ENCODE results near the gene NME1.
A peak's percentile ranks its signal among the peaks of the same experiment; 100 is the strongest.
"Not testable (repeated sequence)": the region's sequence is repeated elsewhere in the genome, so short reads cannot be mapped to it uniquely, and the experiment has no call there.

The NME1 gene

DNA sequence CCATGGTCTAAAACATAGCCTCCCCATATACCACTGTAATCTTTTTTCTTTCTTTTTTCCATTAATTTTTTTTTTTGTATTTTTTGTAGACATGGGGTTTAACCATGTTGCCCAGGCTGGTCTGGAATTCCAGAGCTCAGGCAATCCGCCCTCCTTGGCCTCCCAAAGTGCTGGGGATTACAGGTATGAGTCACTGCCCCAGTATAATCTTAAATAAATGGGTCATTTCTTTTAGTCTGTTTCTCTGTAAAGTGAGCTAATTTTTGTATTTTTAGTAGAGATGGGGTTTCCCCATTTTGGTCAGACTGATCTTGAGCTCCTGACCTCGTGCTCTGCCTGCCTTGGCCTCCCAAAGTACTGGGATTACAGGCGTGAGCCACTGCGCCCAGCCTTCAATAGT, 5.7 kb upstream of the NME1 start:
- no peak for DNase-seq

DNA sequence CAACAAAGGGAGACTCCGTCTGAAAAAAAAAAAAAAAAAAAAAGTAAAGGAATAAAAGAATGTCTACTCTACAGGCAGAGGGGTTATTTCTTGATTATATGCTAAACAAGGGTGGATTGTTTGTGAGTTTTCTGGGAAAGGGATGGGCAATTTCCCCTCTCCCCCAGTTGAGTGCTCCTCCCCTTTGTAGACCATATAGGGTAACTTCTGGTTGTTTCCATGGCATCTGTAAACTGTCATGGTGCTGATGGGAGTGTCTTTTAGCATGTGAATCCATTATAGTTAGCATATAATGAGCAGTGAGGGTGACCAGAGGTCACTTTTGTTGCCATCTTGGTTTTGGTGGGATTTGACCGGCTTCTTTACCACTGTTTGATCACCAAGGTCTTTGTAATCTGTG, 4.2 kb upstream of the NME1 start:
- DNase-seq: no peak

DNA sequence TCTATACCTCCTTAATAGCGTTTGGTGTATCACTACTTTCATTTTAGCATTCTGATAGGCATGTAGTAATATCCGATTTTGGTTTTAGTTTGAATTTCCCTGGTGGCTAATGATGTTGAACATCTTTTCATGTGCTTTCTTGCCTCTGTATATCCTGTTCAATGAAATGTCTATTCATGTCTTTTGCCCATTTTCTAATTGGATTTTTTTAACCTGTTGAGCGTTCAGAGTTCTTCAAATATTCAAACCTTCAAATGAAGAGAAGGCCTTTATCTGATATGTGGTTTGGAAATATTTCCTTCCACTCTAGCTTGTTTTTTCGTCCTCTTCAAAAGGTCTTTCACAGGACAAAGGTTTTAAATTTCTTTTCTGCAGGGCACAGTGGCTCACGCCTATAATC, 2.4 kb upstream of the NME1 start:
- DNase-seq: no peak

DNA sequence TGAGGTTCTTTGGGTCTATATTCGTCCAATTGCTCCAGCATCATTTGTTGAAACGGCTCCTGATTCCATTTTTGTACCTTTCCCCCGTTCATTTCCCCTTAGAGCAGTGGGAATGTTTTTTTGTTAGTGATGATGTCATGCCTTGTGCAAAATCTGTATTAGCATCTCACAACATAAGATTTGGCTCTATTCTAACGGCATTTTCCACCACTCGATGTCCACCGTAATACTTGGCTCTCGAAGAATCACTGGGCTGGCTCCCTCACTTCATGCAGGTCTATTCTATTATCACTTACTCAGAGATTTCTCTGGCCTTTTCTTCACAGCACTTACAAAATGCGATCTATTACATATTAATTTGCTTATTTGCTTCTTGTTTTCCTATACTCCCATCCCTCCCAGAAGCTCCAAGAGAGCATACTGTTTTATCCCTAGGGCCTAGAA, 571 bp upstream of the NME1 start:
- DNase-seq: no peak

DNA sequence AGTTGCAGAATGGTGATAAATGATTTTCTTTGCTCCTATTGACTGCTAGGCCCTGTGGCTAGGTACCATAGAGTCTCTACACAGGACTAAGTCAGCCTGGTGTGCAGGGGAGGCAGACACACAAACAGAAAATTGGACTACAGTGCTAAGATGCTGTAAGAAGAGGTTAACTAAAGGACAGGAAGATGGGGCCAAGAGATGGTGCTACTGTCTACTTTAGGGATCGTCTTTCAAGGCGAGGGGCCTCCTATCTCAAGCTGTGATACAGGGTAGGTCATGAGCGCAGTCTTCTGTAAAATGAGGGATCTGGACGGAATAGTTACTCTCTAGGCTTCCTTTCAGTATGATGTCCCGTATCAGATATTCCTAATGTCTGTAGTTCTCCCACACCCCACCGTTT, 817 bp downstream of the NME1 start:
- DNase-seq: no peak

DNA sequence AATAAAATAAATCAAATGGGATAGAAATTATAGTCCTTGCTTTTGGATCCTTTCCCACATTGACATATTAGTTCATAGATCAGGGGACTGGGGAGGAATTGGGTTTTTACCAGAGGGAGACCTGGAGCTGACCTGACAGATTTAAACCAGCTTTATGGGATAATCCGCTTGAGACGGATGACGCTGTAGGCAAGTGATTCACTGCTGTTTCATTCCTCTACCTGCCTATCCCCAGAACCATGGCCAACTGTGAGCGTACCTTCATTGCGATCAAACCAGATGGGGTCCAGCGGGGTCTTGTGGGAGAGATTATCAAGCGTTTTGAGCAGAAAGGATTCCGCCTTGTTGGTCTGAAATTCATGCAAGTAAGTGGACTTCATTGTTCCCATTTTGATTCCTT, 2.1 kb downstream of the NME1 start:
- no peak for DNase-seq

DNA sequence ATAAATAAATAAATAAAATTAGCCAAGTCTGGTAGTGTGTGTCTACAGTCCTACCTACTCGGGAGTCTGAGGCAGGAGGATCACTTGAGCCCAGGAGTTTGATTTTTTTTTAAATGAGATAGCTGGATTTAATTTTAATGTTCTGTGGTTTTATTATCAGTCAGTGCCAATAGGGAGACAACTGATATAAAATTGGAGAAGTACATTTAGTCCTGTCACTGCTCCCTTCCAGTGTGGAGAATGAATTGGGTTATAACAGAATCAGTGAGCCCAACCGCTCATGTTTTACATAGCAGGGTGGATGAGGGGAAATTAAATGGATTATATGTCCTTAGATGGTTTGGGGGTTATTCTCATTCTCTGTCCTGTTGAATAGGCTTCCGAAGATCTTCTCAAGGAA, 6.2 kb downstream of the NME1 start:
- DNase-seq: no peak

DNA sequence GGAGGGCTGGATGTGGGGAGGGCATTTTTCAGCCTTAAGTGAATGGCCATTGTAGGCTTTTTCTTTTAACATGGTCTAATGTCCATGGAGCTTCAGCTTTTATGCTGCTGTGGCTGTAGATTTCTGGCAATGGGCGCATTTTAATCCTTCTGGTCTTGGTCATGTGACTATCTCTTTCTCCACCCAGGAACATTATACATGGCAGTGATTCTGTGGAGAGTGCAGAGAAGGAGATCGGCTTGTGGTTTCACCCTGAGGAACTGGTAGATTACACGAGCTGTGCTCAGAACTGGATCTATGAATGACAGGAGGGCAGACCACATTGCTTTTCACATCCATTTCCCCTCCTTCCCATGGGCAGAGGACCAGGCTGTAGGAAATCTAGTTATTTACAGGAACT, 8.2 kb downstream of the NME1 start:
- DNase-seq: no peak

DNA sequence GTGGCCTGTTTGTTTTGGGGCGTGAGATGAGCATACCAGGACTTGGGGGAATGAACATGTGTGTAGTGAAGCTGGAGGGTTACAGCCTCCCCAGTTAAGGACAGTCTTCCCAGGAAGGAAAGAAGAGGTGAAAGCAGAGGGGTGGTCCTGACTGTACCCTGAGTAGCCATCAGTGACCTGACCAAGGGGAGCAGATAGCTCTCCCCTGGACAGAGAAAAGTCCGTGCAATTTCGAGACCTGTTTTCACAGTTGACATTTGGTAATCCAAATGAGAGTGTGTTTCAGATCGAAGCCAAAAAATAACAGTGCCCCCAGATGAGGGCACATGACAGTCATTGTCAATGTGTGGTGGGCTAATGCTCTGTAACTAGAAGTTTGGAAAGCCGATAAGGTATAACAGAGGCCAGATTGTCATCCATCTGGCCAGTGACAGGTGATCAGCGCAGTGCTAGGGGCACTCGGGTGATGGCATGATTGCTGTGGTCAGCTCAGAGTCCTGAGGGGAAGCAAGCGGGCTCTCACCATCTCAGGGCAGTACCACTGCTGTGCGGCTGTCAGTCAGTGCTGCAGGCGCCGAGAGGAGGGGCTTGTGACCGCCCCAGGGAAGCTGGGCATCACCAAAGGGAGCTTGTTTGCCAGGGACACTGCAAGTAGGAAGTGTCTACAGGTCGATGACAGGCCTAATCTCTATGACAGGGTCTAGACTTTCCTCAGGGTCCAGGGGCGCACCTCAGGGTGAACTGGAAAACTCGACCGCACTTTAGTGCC, 11.7 kb downstream of the NME1 start:
- no peak for DNase-seq

DNA sequence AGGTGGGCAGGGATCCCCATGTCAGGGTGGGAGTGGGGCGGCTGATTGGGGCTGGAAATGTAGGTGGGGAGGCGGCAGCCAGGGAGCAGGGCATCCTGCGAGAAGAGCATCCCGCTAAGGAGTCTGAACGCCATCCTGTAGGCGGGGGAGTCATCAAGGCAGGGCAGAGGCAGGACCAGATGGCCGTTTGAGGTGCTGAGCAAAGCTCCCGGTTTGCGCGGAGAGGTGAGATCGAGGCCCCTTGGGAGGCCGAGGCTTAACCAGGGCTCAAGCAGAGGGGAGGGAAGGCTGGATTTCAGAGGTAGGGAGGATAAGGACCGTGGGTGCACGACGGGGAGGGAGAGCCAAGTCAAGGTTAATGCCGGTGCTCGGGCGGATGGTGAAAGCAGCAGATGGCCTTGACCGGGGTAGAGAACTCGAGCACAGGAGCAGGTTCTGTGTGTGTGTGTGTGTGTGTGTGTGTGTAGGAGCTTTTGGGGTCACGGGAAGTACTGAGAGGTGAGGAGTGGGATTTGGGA, 12.4 kb downstream of the NME1 start:
- peak; percentile 55 for DNase-seq

DNA sequence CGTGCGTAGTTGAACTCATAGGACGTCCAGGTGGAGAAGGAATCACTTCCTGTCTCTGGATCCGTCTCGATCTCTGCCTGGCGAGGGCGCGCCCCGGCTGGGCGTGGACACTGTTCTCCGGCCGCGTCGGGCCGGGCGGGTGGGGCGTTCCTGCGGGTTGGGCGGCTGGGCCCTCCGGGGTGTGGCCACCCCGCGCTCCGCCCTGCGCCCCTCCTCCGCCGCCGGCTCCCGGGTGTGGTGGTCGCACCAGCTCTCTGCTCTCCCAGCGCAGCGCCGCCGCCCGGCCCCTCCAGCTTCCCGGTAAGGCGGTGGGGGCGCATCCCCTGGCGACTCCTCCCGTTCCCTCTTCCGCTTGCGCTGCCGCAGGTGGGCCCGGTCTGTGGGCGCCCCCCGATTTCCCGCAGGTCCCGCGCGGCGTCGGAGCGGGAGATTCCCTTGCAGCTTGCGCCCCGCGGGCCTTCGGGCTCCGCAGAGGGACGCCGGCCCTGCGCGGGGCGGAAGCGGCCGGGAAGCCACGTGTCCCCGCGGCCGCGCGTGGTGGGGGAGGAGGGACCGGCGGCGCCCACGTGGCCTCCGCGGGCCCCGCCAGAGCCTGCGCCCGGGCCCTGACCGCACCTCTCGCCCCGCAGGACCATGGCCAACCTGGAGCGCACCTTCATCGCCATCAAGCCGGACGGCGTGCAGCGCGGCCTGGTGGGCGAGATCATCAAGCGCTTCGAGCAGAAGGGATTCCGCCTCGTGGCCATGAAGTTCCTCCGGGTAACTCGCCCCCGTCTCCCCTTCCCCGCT, 13.0 kb downstream of the NME1 start, which contains the start of gene NME2:
Gene NME2, plus strand, starts transcription at position 214 of the 789 bp plus-strand sequence. Its CDS starts 420 bp downstream, at position 634.
- DNase-seq: peak; percentile 61

DNA sequence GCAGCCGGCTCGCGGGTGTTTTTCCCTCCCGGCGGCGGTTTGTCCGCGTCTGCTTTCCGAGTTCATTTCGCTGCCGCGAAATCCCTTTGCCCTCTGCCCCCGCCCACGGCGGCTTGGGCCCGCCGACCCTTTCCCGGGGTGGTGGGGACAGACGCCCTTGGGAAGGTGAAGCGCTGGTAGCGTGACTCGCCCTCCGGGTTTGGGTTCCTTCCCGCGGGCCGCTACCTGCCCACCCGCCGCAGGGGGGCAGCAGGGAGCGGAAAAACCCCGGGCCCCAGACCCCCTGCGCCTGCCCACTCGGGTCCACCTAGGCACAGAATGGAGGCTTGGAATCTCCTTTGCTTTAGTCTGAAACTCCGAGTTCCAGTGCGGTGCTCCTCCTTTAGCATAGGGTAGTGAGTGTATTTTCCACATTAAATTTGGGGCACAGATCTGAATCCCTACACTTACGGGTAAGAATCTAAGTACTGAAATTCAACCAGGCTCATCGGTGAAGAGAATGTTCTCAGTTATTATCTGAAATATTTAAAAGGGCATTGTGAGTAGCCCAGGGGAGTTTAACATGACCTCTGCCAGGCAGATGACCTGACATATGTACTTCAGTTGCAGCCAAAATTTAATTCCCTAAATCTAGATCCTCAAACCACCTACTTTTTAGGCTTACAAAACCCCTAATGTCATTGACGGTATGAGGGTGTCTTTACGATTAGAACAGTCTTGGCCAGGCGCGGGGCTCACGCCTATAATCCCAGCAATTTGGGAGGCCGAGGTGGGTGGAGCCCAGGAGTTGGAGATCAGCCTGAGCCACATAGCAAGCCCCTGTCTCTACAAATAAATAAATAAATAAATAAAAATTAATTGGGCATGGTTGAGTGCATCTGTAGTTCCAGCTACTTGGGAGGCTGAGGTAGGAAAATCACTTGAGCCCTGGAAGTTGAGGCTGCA, 13.9 kb downstream of the NME1 start:
- DNase-seq: peak; percentile 55

DNA sequence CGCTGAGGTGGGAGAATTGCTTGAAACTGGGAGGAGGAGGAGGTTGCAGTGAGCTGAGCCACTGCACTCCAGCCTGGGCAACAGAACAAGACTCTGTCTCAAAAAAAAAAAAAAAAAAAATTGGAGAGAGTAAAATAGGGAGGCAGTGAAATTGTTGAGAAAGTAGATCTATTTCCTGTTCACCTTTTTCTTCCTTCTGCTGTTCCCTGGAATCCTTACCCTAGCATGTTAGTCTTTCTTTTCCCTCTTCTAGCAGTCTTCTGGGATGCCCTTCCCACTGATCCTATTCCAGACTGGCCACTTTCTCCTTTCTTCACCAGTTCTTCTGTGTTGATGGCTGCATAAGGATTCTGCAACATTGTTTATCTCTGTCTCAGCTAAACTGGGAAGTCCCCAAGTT, 16.0 kb downstream of the NME1 start:
- DNase-seq: no peak

DNA sequence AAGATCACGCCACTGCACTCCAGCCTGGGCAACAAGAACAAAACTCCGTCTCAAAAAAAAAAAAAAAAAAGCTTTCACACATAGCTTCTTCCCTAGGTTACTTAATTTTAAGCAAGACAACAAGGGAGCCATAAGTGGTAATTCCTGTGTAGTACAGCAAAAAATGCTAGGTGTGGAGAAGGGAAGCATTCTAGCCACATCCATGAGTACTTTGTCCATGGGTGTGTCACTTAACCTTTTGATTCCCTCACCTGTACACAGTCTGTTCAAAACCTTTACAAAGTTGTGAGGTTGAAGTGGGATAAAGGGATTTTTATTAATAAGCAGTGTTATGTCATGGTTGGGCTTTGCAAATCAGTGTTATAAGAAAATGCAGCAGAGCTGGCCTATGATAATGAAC, 17.4 kb downstream of the NME1 start:
- DNase-seq: no peak

DNA sequence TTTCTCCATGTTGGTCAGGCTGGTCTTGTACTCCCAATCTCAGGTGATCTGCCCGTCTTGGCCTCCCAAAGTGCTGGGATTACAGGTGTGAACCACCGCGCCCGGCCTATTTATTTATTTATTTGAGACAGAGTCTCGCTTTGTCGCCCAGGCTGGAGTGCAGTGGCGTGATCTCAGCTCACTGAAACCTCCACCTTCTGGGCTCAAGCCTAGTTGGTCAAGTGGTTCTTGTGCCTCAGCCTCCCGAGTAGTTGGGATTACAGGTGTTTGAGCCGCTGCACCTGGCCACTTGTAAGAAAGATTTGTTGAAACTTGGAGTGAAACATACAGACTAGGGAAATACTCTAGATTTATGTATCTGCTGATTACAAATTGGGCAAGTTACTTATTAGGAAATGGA, 18.7 kb downstream of the NME1 start:
- not testable (repeated sequence) for DNase-seq

DNA sequence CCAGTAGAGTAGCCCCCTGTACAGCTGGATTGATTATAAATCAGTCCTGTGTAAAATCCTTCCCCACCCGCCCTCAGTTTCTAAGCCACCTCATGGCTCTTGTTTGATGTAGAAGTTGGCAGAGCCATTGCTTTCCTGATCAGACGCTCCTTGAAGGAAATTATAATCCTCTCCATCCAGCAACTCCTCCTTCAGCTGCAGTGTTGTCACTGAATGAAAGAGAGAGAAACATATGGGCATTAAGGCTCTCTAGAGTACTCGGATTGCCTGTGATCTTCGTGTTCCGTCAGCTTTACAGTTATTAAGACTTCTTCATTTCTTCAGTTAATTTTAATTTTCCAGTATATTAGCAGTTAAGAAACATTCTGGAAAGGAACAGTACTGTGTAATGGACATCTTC, 27.1 kb downstream of the NME1 start:
- no peak for DNase-seq

DNA sequence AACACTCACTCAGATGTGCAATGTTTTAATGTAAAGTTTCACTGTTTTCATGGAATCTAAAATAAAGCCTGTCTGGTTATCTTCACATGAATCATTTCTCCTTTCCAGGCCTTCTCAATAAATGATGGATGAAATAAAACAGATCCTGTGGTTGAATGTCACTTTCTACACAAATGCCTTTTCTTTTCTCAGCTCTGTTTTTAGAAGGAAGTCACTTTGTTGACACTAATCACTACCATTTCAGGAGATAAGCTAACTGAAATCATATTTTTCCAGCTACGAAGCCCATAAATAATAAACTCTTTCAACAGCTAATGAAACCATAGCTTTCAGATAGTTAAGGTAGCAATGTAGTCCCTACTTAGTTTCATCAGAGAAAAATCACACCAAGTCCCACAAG, 30.8 kb downstream of the NME1 start:
- no peak for DNase-seq

DNA sequence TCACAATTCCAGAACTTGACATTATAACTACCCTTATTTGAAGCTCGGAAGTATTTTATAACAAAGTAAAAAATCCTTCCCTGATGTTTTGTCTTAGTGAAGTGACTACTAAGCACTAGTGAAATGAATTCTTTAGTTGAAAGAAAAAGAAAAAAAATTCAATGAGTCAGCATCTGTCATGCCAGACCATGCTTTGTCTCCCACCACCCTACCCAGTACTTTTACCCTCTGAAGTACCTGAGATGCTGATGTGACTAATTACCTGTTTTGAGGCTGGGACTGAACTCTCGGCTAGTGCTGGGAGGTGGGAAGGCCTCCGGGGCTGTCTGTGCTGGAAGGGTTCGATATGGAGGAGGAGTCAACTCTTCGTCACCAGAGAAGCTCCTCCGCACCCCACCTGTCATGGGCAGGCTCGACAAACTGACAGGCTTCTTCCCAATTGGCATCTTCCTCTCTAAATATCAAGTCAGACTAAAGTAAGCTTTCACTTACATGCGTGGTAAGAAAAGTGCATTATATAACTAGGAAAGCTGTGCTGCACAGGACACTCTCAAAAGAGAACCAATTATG, 32.5 kb downstream of the NME1 start:
- no peak for DNase-seq

DNA sequence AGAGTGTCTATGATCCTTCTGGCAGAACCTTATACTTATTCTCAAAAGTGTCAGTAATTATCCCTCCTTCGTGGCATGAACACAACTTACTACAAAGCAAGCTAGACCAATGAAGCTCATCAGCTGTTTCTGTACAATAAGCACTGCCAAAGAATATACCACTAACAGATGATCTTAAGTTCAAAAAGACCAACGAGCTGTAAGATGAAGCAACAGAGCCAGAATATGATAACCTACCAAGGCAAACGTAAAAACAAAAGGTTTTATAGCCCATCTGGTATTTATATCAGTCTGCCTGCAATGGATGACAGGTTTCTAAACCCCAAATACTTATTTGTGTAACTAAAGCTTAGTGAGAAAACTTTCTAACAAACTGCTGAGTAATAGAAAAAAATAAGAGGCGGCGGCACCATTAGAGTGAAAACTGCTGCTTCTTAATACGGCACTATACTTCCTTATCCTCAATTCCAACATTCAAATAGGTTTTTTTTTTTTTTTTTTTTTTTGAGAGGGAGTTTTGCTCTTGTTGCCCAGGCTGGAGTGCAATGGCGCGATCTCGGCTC, 35.0 kb downstream of the NME1 start:
- DNase-seq: no peak

DNA sequence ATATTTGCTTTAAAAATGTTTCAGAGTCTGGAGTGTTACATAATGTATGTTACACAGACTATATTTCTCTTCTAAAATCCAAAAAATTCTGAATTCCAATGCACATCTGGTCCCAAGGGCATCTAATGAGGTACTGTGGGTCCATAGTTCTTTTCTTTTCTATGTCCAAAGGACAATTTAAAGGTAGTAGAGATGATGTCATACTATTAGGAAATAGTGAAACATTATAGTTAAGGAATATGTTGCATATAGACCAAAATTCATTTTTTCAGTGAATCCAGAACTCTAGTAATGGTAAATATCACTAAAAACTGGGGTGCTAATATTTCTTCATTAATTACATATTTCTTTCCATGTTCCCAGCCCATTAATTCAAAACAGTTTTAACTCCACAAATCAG, 35.8 kb downstream of the NME1 start:
- DNase-seq: no peak

DNA sequence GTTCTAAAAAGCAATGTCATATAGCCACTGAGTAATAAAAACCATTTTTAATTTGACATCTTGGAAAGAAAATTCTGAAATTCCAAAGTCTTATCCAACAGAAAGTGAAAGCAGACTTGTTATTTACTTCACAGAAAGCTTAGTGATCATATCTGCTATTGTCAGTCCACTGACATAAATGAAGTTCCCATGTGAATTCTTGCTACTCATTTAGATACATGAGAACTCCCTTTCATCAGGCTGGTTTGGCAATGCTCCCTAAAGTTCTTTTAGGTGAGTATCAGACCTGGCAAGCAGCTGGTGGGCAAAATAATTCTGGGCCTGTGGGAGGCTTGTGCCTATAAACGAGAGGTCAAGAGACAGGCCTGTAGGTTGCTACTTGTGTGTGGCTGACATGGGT, 36.3 kb downstream of the NME1 start:
- no peak for DNase-seq

DNA sequence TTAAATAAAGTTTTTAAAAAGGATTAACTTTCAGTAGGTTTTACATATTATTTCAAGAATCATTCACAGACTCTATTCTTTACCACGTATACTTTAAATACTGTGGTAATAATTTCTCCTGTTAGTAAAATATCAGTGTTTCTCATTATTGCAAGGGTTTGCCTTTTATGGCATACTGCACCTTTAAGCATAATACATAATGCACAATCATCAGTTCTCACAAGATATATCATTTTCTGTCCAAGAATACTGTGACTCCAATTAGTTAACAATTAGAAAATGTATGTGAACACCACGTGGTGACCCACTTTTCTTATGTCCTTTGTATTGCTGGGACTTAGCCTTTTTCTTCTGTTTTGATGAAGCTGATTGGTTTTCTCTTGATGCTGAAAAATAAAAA, 38.5 kb downstream of the NME1 start:
- no peak for DNase-seq
